ENCODE measurements around the gene TAPT1. TPM values are rescaled to one million over a fixed set of nuclear protein-coding genes. Genes with fewer than 3 reads are reported as not detected.

Gene TAPT1
- total RNA-seq, 1 experiment from 2014 or later = 17.4 TPM

- H3K27ac ChIP-seq = no peak overlapping the region
- H3K4me3 ChIP-seq = no peak overlapping the region
- no peaks in the 10 kb centered on the region for H3K36me3 ChIP-seq
- no peaks in the 10 kb centered on the region for H3K27me3 ChIP-seq
- DNase-seq = peak; percentile 36 to 62
- H3K9me3 ChIP-seq (replicated peaks) = no peaks in the 10 kb centered on the region
- peaks cover 49% of the 10 kb centered on the region for H3K4me1 ChIP-seq
These were observed 96.9 kb downstream of the TAPT1 start for GRCh38 chr4:16129336-16129735.

- Histone ChIP-seq H3K27me3 (no peaks in the 10 kb centered on the region), H3K4me3 (no peak overlapping the region), H3K27ac (no peak overlapping the region), H3K36me3 (no peaks in the 10 kb centered on the region), H3K4me1 (peaks cover 49% of the 10 kb centered on the region), H3K9me3 (replicated peaks) (no peaks in the 10 kb centered on the region)
- DNase-seq = no peak
These were observed 99.6 kb downstream of the TAPT1 start for GRCh38 chr4:16126714-16127113.

DNA sequence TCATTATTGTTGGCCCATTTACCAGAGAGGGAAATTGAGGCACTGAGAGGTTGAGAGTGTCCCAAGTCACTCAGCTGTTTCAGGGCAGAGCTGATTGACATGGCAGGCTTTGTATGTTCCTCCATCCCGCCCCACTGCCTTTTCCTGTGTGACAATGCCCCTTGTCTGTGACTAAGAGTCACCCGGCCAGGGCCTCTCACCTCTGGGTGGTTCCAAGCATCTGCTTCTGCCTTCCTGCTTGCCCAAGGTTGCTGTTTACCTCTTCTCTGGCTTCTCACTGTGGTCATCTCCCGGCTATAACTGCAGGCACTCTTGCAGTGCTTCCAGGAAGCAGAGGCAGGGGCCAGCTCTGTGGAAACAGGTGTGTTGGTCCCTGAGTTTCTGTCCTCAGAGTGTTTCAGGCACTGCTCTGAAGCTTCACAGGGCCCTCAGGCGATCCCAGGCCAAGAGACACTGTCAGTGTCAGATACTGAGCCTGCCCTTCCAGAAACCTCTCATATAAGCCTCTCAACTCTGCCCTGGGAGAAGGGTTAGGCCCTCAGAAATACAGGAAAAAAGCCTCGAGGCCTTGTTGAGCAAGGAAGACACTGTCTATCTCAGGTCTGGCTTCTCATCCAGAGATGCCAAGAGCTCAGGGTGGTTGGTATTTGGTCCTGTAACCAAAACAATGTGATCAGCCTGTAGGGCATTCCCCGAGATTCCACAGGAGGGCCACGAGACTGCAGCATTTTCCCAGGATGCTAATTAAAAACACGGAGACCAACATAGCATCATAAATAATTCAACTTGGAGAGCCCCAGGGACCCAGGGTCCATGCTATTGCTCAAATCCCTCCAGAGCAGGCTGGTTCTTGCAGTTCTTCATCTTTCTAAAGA is 100.5 kb downstream of the TAPT1 start:
- no peak overlapping the region for H3K4me3 ChIP-seq
- peak in 1 of 2 experiments; percentile 52 for DNase-seq
- H3K27ac ChIP-seq = no peak overlapping the region
- no peaks in the 10 kb centered on the region for H3K9me3 ChIP-seq (replicated peaks)
- H3K36me3 ChIP-seq = no peaks in the 10 kb centered on the region
- H3K27me3 ChIP-seq = no peaks in the 10 kb centered on the region
- H3K4me1 ChIP-seq = peaks cover 49% of the 10 kb centered on the region

GRCh38 chr4:16124232-16124631 is 102.0 kb downstream of the TAPT1 start:
- H3K36me3 ChIP-seq = no peaks in the 10 kb centered on the region
- H3K4me3 ChIP-seq = no peak overlapping the region
- no peaks in the 10 kb centered on the region for H3K9me3 ChIP-seq (replicated peaks)
- H3K27me3 ChIP-seq = no peaks in the 10 kb centered on the region
- H3K27ac ChIP-seq = no peak overlapping the region
- no peak for DNase-seq
- peaks cover 39% of the 10 kb centered on the region for H3K4me1 ChIP-seq

DNA sequence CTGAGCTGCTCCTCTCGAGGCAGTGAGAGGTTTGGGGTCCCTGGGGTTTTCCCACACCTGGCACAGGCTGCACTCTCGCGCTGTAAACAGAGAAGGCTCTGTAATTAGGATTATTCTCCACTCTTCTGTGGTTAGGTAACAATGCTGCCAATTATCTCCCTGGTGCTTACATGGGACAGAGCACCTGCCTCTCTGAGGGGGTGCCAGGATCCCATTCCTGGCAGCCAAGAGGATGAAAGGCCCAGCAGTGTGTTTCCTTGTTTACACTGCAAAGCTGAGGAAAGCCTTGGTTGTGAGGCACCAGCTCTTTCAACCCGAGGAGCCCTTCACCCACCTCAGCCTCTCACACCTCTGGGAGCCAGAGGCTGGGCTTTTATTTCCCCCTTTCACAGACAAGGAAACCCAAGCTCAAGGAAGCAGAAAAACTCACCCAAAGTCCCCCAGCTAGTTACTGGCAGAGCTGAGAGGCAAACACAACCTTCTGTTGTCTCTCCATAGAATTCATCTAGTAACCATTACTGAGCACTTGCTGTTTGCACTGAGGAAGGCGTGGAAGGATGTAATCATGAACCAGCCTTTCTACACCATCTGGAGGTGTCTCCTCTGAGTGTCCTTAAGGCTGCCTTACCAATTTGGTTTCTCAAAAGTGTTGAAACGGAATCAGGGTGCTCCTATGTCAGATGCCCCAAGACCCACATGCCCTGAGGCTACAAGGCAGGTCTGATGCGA is 102.8 kb downstream of the TAPT1 start:
- H3K4me3 ChIP-seq = no peak overlapping the region
- no peaks in the 10 kb centered on the region for H3K9me3 ChIP-seq (replicated peaks)
- H3K4me1 ChIP-seq = peaks cover 33% of the 10 kb centered on the region
- H3K27me3 ChIP-seq = no peaks in the 10 kb centered on the region
- no peak overlapping the region for H3K27ac ChIP-seq
- H3K36me3 ChIP-seq = no peaks in the 10 kb centered on the region
- peak; percentile 77 to 90 for DNase-seq

GRCh38 chr4:16122784-16123183 is 103.5 kb downstream of the TAPT1 start:
- no peaks in the 10 kb centered on the region for H3K36me3 ChIP-seq
- DNase-seq = no peak
- peaks cover 33% of the 10 kb centered on the region for H3K4me1 ChIP-seq
- H3K9me3 ChIP-seq (replicated peaks) = no peaks in the 10 kb centered on the region
- no peaks in the 10 kb centered on the region for H3K27me3 ChIP-seq
- H3K27ac ChIP-seq = no peak overlapping the region
- H3K4me3 ChIP-seq = no peak overlapping the region

DNA sequence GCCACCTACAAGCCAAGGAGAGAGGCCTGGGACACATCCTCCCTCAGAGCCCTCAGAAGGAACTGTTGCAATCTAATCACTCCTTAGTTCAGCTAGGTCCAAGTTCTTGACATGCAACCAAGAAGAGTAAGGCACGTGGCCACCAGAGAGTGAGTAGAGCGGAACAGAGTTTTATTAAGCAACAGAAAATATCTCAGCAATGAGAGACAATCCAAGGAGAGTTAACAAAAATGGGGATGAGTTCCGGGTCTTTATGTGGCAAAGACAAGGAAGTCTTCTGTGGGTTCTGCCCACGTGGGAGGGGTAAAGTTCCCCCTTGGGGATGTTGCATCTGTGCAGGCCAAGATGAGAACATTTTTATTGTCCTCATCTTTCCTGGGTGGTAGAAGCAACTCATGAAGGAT is 104.0 kb downstream of the TAPT1 start:
- Histone ChIP-seq H3K36me3 (no peaks in the 10 kb centered on the region), H3K9me3 (replicated peaks) (no peaks in the 10 kb centered on the region), H3K27me3 (no peaks in the 10 kb centered on the region), H3K4me1 (peaks cover 33% of the 10 kb centered on the region), H3K4me3 (no peak overlapping the region), H3K27ac (no peak overlapping the region)
- no peak for DNase-seq

- Histone ChIP-seq H3K4me3 (no peak overlapping the region), H3K27ac (no peak overlapping the region), H3K36me3 (no peaks in the 10 kb centered on the region), H3K9me3 (replicated peaks) (no peaks in the 10 kb centered on the region), H3K4me1 (peaks cover 43% of the 10 kb centered on the region), H3K27me3 (no peaks in the 10 kb centered on the region)
- no peak for DNase-seq
These were observed 105.6 kb downstream of the TAPT1 start for GRCh38 chr4:16120720-16121119.

DNA sequence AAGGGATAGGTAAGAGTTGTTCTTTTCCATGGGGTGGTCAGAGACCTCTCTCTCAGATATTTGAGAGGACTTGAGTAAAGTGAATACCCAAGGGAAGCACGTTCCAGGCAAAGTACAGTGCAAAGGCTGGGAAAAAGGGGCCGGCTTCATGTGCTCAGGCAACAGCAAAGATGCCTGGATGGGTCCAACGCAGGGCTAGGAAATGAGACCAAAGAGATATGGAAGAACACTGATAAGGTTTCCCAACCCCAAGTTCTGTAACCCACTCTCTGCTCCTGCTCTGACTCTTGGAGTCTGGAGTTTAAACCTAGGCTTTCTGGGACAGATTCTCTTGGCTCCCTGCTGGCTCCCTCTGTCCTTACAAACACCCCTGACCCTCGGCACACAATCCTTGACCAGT is 106.3 kb downstream of the TAPT1 start:
- Histone ChIP-seq H3K27me3 (no peaks in the 10 kb centered on the region), H3K27ac (no peak overlapping the region), H3K9me3 (replicated peaks) (no peaks in the 10 kb centered on the region), H3K36me3 (no peaks in the 10 kb centered on the region), H3K4me3 (no peak overlapping the region), H3K4me1 (peaks cover 42% of the 10 kb centered on the region)
- DNase-seq = no peak

GRCh38 chr4:16118090-16118489 is 108.2 kb downstream of the TAPT1 start:
- no peak overlapping the region for H3K4me3 ChIP-seq
- H3K27me3 ChIP-seq = no peaks in the 10 kb centered on the region
- H3K27ac ChIP-seq = no peak overlapping the region
- H3K36me3 ChIP-seq = no peaks in the 10 kb centered on the region
- DNase-seq = no peak
- no peaks in the 10 kb centered on the region for H3K9me3 ChIP-seq (replicated peaks)
- peaks cover 28% of the 10 kb centered on the region for H3K4me1 ChIP-seq

- Histone ChIP-seq H3K4me3 (no peak overlapping the region), H3K9me3 (replicated peaks) (no peaks in the 10 kb centered on the region), H3K4me1 (peaks cover 22% of the 10 kb centered on the region), H3K27me3 (no peaks in the 10 kb centered on the region), H3K36me3 (no peaks in the 10 kb centered on the region), H3K27ac (no peak overlapping the region)
- no peak for DNase-seq
These were observed 109.1 kb downstream of the TAPT1 start for GRCh38 chr4:16117164-16117563.

DNA sequence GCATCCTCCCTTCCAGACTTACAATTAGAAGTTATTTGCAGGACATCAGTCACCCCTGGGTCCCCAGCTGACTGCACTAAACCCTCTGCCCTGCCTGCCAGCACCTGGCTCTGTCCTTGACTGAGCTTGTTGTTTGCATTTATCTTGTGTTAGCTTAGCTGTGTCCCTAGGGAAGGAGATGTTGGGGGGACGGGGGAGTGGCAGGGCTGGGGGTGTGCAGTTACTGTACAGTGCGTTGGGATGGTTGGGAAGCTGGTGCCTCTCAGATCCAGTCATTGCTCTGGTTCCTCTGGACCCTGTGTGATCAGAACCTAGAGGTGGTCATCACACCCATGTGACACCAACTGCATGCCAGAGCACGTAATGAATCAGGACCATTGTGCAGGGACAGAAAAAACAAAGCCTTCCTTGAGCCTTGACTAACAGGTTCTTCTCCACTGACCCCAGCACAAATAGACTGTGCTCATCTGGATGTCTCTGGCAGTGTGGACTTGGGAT is 109.7 kb downstream of the TAPT1 start:
- peak; percentile 71 to 83 for DNase-seq
- Histone ChIP-seq H3K27me3 (no peaks in the 10 kb centered on the region), H3K27ac (peak overlapping the region; percentile 51), H3K9me3 (replicated peaks) (no peaks in the 10 kb centered on the region), H3K4me1 (peaks cover 22% of the 10 kb centered on the region), H3K36me3 (no peaks in the 10 kb centered on the region), H3K4me3 (no peak overlapping the region)

DNA sequence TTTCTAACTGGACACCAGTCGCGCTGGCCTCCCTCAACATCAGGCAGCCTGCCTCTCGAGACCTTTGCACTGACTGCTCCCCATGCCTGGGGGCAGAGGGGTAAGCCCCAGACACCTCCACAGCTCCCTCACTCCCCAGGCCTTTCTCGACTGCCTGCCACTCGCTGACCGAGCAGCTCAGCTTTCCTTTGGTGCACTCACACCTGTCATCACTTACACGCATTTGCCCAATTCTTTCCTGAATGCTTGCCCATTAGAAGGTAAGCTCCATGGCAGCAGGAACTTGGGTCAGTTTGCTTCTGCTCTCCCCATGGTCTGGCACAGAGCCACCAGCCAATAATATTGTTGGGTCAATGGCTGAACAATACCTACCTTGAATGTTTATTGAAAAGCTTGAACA is 110.3 kb downstream of the TAPT1 start:
- H3K4me1 ChIP-seq = peaks cover 22% of the 10 kb centered on the region
- H3K9me3 ChIP-seq (replicated peaks) = no peaks in the 10 kb centered on the region
- H3K4me3 ChIP-seq = no peak overlapping the region
- H3K27ac ChIP-seq = peak overlapping the region; percentile 51
- H3K27me3 ChIP-seq = no peaks in the 10 kb centered on the region
- peak; percentile 68 to 85 for DNase-seq
- H3K36me3 ChIP-seq = no peaks in the 10 kb centered on the region

DNA sequence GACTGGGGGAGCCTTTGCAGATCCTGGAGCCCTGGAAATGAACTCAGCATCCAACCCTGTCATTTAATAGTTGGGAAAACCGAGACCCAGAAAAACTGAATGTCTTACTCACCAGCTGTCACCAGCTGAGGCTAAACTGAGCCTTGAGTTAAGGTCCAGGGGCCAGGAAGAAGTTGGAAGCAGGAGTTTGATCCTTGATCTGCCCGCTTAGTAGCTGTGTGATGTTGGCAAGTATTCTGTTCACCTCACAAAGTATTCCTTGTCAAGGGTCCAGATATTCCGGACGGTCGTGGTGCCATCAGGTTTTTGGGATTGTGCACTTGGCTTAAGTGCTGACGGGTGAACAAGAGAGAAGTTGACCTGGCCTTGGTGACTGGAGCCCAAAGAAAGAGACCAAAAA is 111.7 kb downstream of the TAPT1 start:
- no peak overlapping the region for H3K4me3 ChIP-seq
- H3K27ac ChIP-seq = no peak overlapping the region
- H3K27me3 ChIP-seq = no peaks in the 10 kb centered on the region
- DNase-seq = no peak
- peaks cover 22% of the 10 kb centered on the region for H3K4me1 ChIP-seq
- H3K36me3 ChIP-seq = no peaks in the 10 kb centered on the region
- H3K9me3 ChIP-seq (replicated peaks) = no peaks in the 10 kb centered on the region

- no peak for DNase-seq
- H3K4me1 ChIP-seq = peaks cover 22% of the 10 kb centered on the region
- H3K36me3 ChIP-seq = no peaks in the 10 kb centered on the region
- H3K9me3 ChIP-seq (replicated peaks) = no peaks in the 10 kb centered on the region
- H3K27ac ChIP-seq = no peak overlapping the region
- H3K4me3 ChIP-seq = no peak overlapping the region
- H3K27me3 ChIP-seq = no peaks in the 10 kb centered on the region
These were observed 112.5 kb downstream of the TAPT1 start for GRCh38 chr4:16113741-16114140.
